ENCODE data around the gene ELOVL4.

- TF ChIP-seq, protein P1, sequence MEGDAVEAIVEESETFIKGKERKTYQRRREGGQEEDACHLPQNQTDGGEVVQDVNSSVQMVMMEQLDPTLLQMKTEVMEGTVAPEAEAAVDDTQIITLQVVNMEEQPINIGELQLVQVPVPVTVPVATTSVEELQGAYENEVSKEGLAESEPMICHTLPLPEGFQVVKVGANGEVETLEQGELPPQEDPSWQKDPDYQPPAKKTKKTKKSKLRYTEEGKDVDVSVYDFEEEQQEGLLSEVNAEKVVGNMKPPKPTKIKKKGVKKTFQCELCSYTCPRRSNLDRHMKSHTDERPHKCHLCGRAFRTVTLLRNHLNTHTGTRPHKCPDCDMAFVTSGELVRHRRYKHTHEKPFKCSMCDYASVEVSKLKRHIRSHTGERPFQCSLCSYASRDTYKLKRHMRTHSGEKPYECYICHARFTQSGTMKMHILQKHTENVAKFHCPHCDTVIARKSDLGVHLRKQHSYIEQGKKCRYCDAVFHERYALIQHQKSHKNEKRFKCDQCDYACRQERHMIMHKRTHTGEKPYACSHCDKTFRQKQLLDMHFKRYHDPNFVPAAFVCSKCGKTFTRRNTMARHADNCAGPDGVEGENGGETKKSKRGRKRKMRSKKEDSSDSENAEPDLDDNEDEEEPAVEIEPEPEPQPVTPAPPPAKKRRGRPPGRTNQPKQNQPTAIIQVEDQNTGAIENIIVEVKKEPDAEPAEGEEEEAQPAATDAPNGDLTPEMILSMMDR (IDR thresholded peaks at IDR 0.05), result no peak
- TF ChIP-seq POLR2A (IDR thresholded peaks at IDR 0.05), result no peak
Measured at GRCh38 chr6:79989641-79990040, 42.3 kb upstream of the ELOVL4 start.

Measured in stomach (tissue), 4 donors.